NCI-H2081 (cell line): Measurements from ENCODE around the gene DSP.

Experiments used
- DNase-seq, 2 experiments: peaks; one replicate each; lab custom pipeline; 2025; lab: John Stamatoyannopoulos, UW

Gene DSP, protein sequence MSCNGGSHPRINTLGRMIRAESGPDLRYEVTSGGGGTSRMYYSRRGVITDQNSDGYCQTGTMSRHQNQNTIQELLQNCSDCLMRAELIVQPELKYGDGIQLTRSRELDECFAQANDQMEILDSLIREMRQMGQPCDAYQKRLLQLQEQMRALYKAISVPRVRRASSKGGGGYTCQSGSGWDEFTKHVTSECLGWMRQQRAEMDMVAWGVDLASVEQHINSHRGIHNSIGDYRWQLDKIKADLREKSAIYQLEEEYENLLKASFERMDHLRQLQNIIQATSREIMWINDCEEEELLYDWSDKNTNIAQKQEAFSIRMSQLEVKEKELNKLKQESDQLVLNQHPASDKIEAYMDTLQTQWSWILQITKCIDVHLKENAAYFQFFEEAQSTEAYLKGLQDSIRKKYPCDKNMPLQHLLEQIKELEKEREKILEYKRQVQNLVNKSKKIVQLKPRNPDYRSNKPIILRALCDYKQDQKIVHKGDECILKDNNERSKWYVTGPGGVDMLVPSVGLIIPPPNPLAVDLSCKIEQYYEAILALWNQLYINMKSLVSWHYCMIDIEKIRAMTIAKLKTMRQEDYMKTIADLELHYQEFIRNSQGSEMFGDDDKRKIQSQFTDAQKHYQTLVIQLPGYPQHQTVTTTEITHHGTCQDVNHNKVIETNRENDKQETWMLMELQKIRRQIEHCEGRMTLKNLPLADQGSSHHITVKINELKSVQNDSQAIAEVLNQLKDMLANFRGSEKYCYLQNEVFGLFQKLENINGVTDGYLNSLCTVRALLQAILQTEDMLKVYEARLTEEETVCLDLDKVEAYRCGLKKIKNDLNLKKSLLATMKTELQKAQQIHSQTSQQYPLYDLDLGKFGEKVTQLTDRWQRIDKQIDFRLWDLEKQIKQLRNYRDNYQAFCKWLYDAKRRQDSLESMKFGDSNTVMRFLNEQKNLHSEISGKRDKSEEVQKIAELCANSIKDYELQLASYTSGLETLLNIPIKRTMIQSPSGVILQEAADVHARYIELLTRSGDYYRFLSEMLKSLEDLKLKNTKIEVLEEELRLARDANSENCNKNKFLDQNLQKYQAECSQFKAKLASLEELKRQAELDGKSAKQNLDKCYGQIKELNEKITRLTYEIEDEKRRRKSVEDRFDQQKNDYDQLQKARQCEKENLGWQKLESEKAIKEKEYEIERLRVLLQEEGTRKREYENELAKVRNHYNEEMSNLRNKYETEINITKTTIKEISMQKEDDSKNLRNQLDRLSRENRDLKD (N-terminal part only)

DNA sequence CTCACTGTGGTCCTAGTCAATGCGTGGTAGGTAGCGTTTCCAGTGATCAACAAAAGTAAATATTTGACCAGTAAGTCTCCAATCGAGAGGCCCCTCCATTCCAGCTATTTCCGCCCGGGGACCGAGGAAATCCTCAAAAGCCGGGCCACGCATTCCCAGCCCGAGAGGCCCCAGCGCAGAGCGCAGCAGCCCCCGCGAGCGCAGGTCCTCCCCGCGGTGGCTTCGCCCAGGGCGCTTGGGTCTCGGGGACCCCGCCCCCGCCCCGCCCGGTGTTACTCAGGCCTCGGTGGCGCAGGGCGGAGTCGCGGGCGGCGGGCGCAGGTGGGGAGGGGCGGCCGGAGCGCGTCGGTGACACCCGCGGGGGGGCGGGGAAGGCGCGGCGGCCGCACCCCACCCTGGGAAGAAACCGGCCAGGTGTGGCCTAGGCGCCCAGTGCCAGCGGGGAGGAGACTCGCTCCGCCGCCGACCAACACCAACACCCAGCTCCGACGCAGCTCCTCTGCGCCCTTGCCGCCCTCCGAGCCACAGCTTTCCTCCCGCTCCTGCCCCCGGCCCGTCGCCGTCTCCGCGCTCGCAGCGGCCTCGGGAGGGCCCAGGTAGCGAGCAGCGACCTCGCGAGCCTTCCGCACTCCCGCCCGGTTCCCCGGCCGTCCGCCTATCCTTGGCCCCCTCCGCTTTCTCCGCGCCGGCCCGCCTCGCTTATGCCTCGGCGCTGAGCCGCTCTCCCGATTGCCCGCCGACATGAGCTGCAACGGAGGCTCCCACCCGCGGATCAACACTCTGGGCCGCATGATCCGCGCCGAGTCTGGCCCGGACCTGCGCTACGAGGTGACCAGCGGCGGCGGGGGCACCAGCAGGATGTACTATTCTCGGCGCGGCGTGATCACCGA is at the start of gene DSP:
TSS of gene DSP (plus strand) at position 497 of the 890 bp plus-strand sequence. CDS start at position 742, 245 bp downstream.
- DNase-seq = peak; percentile 72 to 84

DNA sequence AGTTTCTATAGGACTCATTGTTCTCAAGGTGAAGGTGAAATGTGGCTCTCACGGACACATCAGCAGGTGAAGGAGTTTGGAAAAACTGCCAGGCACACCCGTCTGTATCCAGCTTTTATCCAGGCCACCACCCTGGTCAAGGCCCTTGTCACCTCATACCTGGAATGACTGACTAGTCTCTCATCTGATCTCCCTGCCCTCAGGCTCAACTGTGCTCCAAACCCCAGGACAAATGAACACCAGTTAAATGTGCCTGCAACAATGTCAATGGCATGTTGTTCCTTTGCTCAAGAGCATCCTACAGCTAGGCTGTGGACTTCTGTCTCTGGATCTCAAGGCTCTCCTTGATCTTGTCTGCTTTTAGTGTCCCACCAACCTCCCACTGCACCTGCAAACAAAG is 47.6 kb upstream of the DSP start:
- no peak for DNase-seq

DNA sequence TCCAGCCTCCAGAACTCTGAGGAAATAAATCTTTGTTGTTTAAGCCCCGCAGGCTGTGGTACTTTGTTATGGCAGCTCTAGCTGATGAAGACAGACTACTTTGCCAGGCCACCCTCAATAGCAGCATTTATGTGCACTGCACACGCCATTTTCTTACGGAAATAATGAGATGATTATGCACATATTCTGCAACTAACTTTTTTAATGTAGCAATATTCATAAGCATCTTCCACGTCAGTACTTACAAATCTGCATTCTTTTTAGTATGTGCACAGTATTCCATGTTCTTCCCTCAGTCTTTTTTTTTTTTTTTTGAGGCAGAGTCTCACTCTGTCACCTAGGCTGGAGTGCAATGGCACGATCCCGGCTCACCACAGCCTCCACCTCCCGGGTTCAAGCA is 46.8 kb upstream of the DSP start:
- no peak for DNase-seq

DNA sequence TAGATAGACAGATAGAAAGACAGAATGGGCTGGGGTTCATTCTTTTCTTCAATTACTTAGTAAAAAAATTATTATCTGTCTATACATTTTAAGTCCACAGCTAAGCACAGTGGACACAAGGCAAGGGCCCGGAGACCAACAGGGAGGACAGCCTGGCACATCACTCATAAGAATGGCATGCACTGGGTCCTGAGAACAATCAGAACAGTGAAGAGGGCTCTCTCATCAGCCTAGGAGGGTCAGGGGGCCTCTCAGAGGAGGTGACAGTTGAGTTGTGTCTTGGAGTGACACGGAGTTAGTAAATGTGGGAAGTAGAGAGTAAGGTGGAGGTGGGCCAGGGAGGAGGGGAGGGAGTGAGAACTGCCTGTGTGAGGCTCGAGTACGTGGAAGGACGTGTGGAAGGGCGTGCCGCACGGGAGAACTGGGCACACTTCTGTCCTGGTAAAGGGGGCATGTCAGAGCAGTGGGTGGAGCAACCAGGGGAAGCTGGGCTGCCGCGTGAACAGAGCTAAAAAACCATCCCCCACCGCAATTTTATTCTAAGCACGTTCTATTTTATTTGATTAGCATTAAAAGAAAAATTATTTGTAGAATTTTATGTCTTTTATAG is 45.1 kb upstream of the DSP start:
- no peak for DNase-seq

DNA sequence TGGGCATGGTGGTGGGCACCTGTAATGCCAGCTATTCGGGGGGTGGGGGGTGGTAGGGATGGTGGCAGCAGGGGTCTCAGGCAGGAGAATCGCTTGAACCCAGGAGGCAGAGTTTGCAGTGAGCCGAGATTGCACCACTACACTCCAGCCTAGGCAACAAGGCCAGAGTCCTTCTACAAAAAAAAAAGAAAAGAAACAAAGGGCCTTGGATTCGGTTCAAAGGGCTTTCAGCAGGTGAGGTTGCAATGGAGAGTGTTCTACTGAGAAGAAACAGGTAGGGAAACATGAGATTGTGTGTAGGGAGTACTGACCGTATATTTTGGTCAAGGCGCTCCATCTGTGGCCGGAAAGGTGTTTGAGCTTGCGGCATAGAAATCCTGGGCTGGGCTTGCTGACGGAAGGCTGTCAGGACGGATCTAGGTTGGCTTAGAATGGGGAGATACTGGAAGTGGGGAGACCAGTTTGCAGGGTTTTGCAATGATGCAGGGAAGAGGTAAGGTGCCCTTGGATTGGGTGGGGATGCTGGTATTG is 40.7 kb upstream of the DSP start:
- no peak for DNase-seq

DNA sequence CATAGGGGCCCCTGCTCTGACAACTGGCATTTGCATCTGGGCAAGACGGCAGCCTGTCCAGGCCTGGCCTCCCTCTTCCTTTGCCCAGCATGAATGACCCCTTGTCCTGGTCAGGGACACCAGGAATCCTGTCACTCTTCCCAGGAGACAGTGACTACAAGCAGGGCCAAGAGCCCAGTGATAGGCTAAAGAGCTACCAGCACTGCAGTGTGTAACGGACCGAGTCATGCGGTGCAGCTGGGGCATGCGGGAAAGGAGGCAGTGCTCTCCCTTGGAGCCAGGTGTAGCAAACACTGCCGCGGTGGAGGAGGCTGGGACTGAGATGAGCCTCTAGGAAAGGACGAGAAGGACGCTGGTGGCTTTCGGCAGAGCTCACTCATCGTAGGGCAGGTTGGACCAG is 38.7 kb upstream of the DSP start:
- DNase-seq = no peak

DNA sequence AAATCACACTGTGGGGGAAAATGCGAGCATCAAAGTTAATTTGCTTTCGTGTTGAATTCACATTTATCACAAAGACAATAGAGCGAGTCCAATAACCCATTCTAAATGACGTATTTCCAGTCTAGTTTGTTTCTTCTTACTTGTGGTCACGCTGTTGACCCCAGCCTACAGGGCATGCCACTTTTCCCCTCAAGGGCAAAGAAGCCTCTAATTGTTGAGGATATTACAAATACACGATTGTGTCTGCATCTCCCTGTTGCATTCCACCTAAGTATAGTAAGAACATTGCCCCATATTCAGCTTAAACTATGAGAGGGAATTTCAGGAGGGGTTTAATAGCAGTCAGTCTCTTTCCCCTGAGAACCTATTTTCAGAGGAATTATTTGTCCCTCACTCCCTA is 37.4 kb upstream of the DSP start:
- no peak for DNase-seq

DNA sequence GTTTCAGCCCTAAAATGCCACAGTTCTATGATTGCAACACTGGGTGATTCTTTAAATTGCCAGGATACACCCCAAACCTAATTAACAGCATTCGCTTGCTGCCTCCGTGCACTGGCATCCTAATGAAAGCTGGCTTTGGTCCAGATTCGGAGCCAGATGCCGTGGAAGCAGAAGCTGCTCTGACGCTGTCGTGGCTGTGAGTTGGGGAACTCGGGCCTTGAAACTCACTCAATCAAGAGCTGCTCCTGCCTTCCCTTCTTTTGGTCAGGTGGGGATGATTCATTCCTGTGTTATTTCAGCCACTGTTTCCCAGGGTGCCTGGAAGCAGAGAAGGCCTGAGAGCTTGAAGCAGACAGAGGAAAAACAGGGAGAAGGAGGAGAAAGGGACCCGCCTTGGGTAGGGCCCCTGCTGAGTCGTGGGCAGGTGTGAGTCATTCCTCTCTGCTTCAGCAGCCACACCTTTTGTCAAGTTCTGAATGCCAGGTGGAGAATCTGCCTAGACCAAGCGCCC is 36.2 kb upstream of the DSP start:
- DNase-seq = peak; percentile 46 to 69

DNA sequence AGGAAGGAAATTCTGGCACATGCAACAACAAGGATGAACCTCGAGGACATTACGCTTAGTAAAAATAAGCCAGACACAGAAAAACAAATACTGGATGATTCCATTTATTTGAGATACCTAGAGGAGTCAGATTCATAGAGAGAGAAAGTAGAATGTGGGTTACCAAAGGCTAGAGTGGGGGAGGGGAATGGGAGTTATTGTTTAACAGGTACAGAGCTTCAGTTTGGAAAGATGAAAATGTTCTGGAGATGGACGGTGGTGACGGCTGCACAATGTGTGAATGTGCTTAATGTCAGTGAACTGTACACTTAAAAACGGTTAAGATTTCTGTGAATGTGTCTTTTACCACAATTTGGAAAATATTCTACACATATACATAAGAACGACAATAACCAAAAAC is 33.9 kb upstream of the DSP start:
- no peak for DNase-seq

DNA sequence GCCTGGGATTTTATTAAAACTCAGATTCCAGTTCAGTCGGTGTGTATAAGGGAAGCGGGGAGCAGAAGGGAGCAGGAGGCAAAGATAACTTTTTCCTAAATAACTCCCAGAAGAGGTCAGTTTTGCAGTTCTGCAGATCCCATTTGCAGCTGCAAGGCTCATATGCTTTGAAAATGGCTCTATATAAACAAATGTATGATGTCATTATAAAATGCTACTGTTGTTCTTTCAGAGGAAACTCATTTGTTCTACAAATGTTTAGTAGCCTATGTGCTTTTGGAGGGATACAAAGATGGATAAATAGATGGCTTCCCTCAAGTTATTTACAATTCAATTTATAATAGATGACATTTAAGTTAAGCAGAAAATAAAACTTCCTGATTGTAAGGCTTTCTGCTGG is 29.2 kb upstream of the DSP start:
- no peak for DNase-seq

DNA sequence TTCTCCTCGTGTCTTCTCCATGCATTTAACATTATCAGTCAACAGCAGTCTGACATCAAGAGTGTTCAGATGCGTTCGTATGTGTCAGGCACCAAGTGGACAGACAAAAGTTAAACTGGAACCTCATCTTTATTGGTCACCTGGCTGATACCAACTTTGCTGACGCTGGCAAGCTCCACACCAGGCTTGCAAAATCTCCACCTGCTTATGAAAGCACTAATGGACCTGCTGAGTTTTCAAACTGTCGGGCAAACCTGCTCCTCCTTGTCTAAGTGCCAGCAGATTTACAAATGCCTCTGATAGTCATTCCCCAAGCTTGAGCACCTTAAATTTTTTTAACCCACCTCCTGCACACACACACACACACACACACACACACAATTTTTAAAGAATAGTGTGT is 27.9 kb upstream of the DSP start:
- no peak for DNase-seq

DNA sequence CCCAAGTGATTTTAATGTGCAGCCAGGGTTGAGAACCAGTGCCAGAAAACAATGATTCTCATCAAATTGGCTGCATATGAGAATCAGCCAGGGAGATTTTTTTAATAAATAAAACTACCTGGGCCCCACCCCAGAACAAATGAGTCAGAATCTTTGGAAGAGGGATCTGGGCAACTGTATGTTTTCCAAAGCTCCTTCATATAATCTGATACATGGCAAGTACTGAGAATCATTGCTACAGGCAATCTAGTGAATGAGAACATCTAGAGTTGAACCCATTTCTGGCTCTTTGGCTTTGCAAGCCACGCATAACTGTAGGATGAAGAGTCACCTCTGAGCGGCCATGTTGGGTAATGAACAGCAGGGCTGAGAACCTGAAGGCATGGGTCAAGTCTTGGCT is 26.1 kb upstream of the DSP start:
- no peak for DNase-seq

DNA sequence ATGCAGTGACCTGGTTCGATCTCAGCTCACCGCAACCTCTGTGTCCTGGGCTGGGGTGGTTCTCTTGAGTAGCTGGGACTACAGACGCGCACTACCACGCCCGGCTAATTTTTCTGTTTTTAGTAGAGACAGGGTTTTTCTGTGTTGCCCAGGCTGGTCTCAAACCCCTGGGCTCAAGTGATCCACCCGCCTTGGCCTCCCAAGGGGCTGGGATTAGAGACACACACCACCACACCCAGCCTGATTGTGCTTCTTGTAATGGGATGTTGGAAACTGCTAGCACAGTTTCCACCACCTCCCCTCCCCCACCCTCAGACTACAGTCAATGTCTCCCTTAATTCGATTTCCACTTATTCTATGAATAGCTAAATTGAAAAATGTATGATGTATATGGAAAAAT is 22.6 kb upstream of the DSP start:
- DNase-seq = no peak

DNA sequence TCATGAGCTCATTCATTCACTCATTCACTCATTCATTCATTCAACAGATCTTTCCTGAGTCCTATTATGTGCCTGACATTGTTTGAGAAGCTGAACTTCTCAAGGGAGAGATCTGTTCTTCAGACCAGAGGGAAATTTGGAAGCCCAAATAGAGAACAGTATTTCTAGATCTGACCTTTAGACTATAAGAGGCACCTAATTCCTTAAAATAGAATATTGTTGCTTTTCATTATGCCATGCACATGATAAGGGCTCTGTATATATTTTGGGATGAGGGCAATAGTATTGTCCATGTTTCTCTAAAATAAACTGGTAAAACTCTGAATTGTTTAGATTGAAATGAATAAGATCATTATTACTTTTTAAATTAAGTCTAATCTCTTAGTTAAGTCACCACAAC is 18.6 kb upstream of the DSP start:
- DNase-seq = no peak

DNA sequence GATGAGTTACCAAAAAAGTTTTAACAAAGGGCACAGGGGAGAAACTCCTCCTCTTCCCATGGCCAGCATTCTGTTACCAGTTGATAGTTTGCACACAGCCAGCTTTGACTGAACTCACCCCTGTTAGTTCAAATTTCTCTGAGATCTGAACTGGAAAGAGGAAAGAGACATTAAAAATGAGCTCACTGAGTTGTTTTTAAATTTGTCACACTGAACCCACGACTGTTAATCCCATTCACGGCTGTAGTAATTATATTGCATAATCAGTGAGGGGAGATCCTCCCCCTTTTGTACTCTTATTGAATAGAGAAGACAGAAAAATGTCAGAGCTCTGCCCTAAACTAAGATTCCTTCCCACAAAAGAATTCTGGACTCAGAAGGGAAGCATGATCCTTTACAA is 17.5 kb upstream of the DSP start:
- no peak for DNase-seq

DNA sequence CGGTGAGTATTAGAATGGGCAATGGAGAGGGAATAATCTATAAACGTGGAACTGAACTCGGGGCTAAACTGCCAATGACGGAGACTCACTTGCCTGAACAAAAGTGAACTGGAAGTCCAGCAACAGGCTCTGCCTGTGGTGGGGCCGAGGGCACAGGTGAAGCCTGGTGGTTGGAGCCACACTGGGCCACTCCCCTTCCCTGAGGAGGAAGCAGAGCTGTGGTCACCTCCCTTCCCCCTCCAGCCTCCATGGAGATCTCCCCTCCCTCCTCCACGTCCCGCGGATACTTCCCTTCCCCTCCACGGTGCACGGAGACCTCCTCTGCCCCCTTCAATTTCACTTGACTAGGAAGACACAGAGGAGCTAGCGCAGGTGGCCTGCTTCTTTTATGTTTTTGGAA is 14.7 kb upstream of the DSP start:
- DNase-seq = no peak

DNA sequence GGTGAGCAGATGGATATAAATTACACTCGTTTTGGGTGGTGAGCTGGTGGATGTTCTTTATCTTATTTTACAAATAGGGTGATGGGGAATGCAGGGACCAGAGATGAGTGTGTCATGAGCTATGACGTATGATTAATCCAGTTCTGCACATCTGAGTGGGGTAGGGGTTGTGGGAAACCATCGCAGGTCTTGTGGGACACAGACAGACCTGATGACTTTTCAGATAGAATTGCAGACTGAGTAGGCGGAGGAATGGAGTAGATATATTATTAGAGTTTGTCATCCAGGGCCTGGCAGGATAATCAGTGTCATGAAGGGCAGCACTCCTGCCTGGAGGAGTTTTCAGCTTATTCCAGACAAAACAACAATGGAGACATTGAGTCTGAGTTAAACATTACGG is 12.9 kb upstream of the DSP start:
- no peak for DNase-seq

DNA sequence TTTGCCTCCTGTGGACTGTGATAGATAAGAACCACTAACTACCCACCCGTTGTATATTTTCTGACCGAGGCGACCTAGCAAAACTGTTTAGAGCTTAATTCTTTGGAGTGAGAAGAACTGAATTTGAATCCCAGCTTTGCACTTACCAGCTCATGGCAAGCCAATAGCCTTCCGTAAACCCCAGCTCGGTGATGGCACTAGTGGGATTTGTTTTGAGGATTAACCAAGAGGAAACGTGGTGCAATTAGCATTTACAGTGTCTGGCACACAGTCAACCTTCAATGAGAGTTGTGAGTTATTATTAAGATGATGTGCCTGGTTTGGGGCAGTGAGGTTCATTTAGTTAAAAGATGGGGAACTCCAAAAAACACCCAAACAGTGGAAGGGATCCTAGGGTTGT is 12.3 kb upstream of the DSP start:
- no peak for DNase-seq

DNA sequence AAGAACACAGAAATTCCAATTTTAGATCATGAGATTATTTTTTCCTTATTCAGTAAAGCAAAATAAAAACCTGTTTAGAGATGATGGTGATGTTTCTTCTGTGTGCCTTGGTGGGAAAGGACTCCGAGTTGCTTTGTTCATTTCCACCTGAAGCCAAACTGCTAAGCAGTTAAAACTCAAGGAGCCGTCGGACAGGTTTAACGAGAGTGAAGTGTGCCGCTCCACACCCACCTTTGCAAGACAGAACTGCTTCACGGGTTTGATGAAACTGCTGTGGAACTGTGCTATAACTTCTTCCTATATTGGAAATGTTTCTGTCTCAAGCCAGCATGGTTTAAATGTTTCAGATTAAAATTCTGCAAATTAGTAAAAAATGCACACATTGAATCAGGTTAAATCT is 9.2 kb upstream of the DSP start:
- DNase-seq = no peak

DNA sequence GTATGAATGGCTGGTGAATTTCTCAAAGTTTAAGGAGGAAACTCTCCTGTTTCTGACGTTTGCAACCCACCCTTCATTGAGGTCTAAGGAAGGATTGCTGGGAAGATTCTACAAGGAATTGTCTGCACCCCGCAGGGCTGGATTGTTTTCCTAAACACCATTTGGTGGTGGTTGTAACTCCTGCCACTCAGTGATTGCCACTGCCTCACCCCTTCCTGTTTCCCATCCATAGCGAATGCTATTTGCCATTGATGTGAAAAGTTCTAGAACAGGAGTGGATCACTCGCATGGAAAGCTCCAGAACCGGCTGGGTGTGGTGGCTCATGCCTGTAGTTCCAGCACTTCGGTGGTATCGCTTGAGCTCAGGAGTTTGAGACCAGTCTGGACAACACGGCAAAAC is 8.7 kb upstream of the DSP start:
- no peak for DNase-seq

DNA sequence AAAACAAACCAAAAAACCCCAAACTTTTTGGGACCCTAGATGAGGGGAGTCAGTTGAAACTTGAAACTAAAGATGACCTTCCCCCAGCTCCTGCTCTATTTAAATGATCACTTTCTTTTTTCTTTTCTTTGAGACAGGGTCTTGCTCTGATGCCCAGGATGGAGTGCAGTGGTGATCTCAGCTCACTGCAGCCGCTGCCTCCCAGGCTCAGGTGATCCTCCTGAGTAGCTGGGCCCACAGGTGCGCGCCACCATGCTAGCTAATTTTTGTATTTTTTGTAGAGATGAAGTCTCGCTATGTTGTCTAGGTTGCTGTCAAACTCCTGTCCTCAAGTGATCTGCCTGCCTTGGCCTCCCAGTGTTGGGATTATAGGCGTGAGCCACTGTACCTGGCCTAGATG is 7.3 kb upstream of the DSP start:
- no peak for DNase-seq
